GM21381 (cell line): ENCODE results near the gene BMP6.
"Not testable (repeated sequence)": the region's sequence is repeated elsewhere in the genome, so short reads cannot be mapped to it uniquely, and the experiment has no call there.

Source experiments
- ATAC-seq: cut with Tn5 transposase; IDR thresholded peaks from one replicate; pipeline ENCODE4 v1.9.1; 2021; ENCODE audit warnings: mild to moderate bottlenecking, moderate library complexity; ENCODE audit not compliant: unreplicated experiment

Gene BMP6

DNA sequence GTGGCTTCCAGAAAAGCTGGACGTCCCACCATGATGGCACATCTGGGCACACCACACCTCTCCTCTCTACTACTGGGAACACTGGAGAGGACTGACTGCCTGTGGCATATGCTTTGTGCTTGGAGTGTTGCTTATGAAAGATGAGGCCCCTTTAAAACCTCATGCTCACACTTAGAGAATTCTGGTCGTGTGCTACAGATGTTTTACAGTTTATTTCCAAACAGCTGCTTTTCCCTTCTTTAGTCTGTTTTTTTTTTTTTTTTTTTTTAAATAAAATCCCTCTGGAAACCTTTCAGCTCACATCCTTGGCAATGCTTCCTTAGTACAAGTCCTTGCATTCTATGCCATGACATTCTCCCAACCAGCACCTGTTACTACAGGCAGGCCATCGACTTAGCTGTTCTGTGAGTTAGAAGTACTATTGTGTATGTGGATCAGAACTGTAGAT lies 60.3 kb downstream of the BMP6 start:
- no peak for ATAC-seq

- no peak for ATAC-seq
Observed at GRCh38 chr6:7787137-7787608, 61.3 kb downstream of the BMP6 start.

DNA sequence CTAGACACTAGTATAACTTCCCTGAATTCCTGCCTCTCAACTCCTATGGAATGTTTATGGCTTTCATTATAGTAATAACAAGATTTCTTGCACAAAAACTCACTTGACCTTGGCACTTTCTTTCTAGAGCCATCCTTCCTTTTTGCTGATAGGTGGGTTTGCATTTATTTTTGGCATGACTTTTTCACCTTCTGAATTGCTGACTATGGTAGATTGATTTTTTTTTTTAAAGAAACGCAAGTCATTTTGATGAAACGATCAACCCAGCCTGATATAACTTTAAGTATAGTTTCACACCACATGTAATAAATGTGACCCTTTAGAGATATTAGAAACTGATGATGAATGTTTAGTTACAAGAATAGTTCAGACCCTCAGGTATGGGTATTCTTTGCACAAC lies 61.8 kb downstream of the BMP6 start:
- no peak for ATAC-seq

DNA sequence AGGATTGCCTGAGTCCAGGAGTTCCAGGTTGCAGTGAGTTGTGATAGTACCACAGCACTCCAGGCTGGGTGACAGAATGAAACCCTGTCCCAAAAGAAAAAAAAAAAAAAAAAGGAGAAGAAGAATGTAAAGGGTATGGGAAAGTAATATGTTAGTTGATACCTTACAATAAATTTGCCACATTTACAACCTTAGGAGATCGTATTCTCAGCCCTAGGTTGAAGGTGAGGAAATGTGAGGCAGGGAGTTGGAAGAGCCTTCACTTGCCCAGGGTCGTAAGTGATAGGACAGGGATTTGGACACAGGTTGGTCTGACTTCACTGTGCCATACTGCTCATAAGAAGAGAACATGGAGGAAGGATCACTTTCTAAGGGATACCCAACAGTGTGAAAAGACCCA lies 68.6 kb downstream of the BMP6 start:
- ATAC-seq, result no peak

- ATAC-seq, result no peak
Observed at GRCh38 chr6:7797386-7797785, 71.5 kb downstream of the BMP6 start.

DNA sequence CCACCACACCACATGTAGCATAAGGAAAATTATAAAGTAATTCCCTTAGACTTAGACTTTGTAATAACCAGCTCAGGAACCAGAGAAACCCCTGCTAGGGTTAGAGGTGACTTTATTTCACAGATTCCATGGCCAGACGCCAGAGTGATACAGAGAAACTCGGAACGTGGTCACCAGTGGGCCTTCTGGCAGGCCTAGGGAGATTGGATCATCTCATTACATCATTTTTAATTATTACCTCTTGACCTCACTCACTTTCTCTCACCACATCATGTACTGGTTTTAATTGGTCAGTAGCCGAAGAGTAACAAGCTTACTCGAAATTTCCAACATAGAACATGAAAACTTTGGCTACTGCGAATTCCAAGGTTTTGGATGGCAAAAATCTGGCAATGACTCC lies 72.9 kb downstream of the BMP6 start:
- ATAC-seq, result no peak

DNA sequence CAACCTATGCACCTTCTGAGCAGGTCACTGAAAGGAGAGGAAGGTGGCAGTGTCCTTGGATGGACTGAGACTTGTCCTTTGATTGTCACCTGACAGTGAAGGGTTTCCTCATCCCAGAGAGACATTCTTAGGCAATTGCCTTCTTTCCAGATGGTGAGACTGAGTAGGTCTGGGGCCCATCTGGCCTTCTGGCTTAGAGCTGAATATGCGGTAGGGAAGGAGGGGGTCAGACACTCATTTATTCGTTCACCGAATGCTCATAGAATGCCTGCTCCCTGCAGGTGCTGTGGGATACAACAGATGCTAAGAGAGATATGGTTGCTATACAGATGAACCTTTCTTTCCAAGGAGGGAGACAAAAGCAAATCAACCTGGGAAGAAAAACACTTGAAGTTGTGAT lies 76.8 kb downstream of the BMP6 start:
- ATAC-seq, result no peak

DNA sequence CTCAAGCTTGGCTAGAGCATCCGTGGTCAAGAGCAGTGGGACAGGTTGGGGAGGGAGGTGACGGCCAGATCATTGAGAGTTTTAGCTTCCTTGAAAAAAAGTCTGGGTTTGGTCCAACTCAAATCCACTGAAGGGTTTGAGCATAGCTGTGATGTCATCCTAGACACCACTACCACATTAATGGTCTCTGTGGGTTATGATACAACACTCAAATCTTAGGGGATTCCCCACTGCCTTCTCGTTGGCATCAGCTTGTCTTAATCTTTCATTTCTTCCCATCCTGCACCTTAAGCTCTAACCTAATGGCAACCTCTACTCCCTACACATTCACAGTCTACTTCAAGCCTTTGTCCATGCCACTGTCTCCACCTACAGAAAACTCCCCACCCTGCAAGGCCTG lies 77.3 kb downstream of the BMP6 start:
- ATAC-seq, result no peak

DNA sequence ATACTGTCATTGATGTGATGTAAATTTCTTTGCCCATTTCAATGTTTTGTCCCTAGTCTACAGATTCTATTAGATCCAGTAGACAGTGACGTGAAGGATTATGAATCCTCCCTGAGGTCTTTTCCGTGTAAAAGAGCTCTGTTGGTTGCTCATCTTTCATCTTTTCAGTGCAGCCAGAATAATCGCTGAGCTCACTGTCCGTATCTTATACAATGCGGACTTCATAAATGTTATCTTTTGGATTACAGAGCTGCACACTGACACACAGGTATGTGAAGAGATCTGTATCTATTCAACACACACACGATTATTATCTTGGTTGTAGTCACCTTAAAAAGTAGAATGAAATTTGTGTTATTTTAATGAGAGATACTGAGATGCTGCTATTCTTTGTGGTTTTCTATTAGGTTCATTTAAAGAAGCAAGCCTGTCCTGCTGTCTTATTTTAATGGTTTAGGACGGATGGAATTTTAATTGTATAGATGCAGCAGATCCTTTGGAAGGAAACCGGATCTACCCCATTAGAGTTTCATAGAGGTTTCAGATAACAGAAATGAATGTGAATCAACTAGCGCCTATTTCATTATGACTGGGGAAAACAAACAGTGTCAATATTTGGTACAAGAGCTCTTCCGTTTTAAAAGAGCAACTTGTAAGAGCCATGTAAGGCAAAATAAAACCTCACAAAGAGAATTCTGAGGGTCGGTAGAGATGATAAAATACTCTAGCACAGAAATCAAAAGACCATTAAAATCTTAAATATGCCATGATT lies 79.4 kb downstream of the BMP6 start:
- no peak for ATAC-seq

DNA sequence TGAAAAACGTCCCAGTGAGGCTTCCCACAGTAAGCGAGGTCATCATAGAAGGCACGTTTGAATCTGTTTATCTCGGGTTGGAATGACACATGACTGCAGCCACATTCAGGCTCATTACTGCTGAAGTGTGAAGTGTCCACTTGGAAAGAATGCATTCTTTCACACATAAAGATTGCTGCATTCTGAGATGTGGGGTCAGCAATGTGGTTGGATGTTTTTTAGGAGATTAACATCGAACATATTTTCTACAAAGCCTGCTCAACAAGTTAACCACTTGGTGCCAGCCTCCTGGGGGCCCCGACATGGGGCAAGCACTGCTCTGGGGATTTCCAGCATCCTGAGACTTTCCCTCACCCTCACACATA lies 79.9 kb downstream of the BMP6 start:
- ATAC-seq, result no peak

GRCh38 chr6:7806711-7807110 lies 80.8 kb downstream of the BMP6 start:
- ATAC-seq, result no peak

GRCh38 chr6:7809346-7809745 lies 83.4 kb downstream of the BMP6 start:
- no peak for ATAC-seq

DNA sequence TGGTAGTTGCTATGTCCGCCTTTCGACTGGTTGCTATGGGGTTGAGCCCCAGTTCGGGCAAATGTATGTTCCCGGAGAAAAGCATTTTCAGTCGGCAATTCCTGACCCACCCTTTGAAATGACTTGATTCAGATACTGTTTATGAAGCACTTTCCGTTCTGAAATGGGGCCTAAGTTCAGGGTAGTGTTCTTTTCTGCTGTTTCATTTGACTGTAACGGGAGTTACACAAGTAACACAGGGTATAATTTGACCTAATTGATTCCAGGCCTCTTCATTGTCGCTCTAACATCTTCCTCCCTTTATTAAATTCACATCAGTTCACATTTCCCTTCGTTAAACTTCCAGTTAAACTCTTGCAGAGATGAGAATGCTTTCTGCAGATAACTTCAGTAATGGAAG lies 85.5 kb downstream of the BMP6 start:
- no peak for ATAC-seq

DNA sequence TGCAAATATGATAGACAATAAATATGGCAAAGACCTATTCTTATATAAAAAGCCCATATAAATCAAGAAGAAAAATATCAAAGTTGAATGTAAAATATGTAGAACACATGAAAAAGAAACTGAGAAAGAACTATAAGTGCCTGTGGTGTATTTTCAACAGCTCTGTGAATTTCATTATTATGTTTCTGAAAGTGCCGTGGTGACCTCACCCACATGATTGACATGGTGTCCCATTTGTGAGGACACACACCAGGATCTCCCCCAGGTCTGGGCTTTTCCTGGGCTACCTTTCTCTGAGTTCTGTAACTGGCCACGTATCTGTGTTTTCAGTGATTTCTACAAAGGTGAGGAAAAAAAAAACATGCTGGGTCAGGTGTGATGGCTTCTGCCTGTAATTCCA lies 86.7 kb downstream of the BMP6 start:
- no peak for ATAC-seq

GRCh38 chr6:7813193-7813592 lies 87.3 kb downstream of the BMP6 start:
- ATAC-seq, result no peak

- ATAC-seq, result no peak
Observed at GRCh38 chr6:7813704-7814103, 87.8 kb downstream of the BMP6 start.

GRCh38 chr6:7815716-7816115 lies 89.8 kb downstream of the BMP6 start:
- no peak for ATAC-seq

- ATAC-seq, result not testable (repeated sequence)
Observed at GRCh38 chr6:7817184-7817583, 91.3 kb downstream of the BMP6 start.

GRCh38 chr6:7818257-7819214 lies 92.6 kb downstream of the BMP6 start:
- no peak for ATAC-seq

DNA sequence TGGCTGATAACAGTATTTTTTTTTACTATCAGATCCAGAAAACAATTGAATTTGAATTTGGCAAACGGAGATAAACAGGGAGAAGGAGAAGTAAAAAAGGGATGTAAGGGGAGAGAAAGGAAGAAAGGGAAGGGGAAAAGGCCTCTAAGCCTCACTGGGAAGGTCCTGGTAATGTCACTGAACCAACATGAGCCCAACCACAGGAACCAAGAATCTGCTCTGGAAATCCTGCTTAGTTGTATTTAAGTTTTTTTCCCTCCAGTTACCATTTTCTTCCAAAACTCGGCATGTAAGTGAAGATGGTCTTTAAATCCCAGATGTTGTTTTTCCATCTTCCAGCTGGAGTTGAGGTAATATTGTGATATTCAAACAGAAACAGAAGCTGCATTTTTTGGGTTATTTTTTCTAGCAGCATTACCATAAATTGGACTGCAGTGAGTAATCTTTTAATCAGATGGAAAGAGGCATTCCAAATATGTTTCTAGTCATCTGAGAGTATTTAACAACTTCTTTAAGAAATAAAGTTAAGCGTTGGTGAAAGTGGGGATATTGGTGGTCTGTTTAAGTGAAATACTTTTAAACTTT lies 93.6 kb downstream of the BMP6 start:
- no peak for ATAC-seq

GRCh38 chr6:7820288-7820835 lies 94.5 kb downstream of the BMP6 start:
- ATAC-seq, result no peak
